WTC11 (cell line): ENCODE data around the gene RGS12. TPM values are rescaled to one million over a fixed set of nuclear protein-coding genes. Genes with fewer than 3 reads are reported as not detected.

Source experiments
- ATAC-seq: fragments of 200-7000 bp; cut with Tn5 transposase; 2 replicates; pipeline ENCODE4 v1.10.0; 2021; ENCODE audit warnings: mild to moderate bottlenecking, moderate library complexity
- CTCF ChIA-PET: fragments of 300-600 bp; sonication (Branson Sonifier 250); formaldehyde crosslinking; loops from one replicate; lab custom pipeline; 2021; ENCODE audit warnings: antibody characterized with exemption; lab: Charles Lee
- POLR2A ChIA-PET: fragments of 350-600 bp; sonication (Branson Sonifier 250); formaldehyde crosslinking; loops from one replicate; lab custom pipeline; 2021; ENCODE audit warnings: antibody characterized with exemption; lab: Charles Lee
- DNase-seq: peaks from one replicate; pipeline ENCODE4 v3.0.0; 2021; ENCODE audit warnings: low spot score
- H3K27ac Mint-ChIP-seq: 2 replicates; pipeline ENCODE4 v1.8.0; 2021; ENCODE audit warnings: mixed read lengths
- H3K27me3 Mint-ChIP-seq: 2 replicates; pipeline ENCODE4 v1.8.0; 2021; ENCODE audit warnings: low read depth, mild to moderate bottlenecking, moderate library complexity, mixed read lengths
- H3K36me3 Mint-ChIP-seq: 2 replicates; pipeline ENCODE4 v1.8.0; 2021; ENCODE audit warnings: mixed read lengths
- H3K4me1 Mint-ChIP-seq: 2 replicates; pipeline ENCODE4 v1.8.0; 2022; ENCODE audit warnings: mixed read lengths
- H3K4me3 Mint-ChIP-seq: 2 replicates; pipeline ENCODE4 v1.8.0; 2021; ENCODE audit warnings: mild to moderate bottlenecking, moderate library complexity, mixed read lengths
- H3K9me3 Mint-ChIP-seq: 2 replicates; pipeline ENCODE4 v1.8.0; 2021; ENCODE audit warnings: mixed read lengths
- FOXJ3 ChIP-seq: sonication (generic); formaldehyde crosslinking; IDR thresholded peaks from 2 replicates; pipeline ENCODE4 v1.9.0; 2021; ENCODE audit warnings: missing genetic modification reagents, mild to moderate bottlenecking, borderline replicate concordance
- GABPB1 ChIP-seq: sonication (generic); formaldehyde crosslinking; IDR thresholded peaks from 2 replicates; pipeline ENCODE4 v1.8.1; 2023; ENCODE audit warnings: mild to moderate bottlenecking, missing genetic modification reagents
- GRHL2 ChIP-seq: fragments of 250-450 bp; sonication (Bioruptor Pico); IDR thresholded peaks from 2 replicates; pipeline ENCODE4 v1.8.0; 2022; ENCODE audit warnings: mild to moderate bottlenecking, moderate library complexity; ENCODE audit not compliant: insufficient replicate concordance, severe bottlenecking
- IRF2 ChIP-seq: sonication (generic); formaldehyde crosslinking; IDR thresholded peaks from 2 replicates; pipeline ENCODE4 v1.8.0; 2022; ENCODE audit warnings: low read depth, missing genetic modification reagents, borderline replicate concordance
- JUN ChIP-seq: sonication (generic); formaldehyde crosslinking; IDR thresholded peaks from 2 replicates; pipeline ENCODE4 v1.8.0; 2023; ENCODE audit warnings: mild to moderate bottlenecking, missing genetic modification reagents
- KAT7 ChIP-seq: sonication (generic); formaldehyde crosslinking; IDR thresholded peaks from 2 replicates; pipeline ENCODE4 v1.8.1; 2023; ENCODE audit warnings: missing genetic modification reagents, mild to moderate bottlenecking, borderline replicate concordance
- NFATC4 ChIP-seq: fragments of 250-450 bp; sonication (Bioruptor Pico); IDR thresholded peaks from 2 replicates; pipeline ENCODE4 v1.9.0; 2021; ENCODE audit warnings: mild to moderate bottlenecking
- NR1H2 ChIP-seq: sonication (generic); formaldehyde crosslinking; IDR thresholded peaks from 2 replicates; pipeline ENCODE4 v1.9.0; 2021; ENCODE audit warnings: mild to moderate bottlenecking, moderate library complexity, missing genetic modification reagents
- RORB ChIP-seq: fragments of 250-450 bp; sonication (Bioruptor Pico); IDR thresholded peaks from 2 replicates; pipeline ENCODE4 v1.9.0; 2021; ENCODE audit warnings: mild to moderate bottlenecking
- SP1 ChIP-seq: sonication (generic); formaldehyde crosslinking; conservative IDR thresholded peaks from 2 replicates; pipeline ENCODE4 v1.8.1; 2022; ENCODE audit warnings: missing genetic modification reagents
- total RNA-seq: library from RNA; stranded (reverse); gene quantifications from 3 replicates; pipeline ENCODE4 v1.2.3, GENCODE V29; 2021
- TF ChIP-seq, protein P1 (sequence below): sonication (generic); formaldehyde crosslinking; IDR thresholded peaks from 2 replicates; pipeline ENCODE4 v1.8.1; 2022; ENCODE audit warnings: missing genetic modification reagents, borderline replicate concordance
- TF ChIP-seq, protein P2 (sequence below): sonication (generic); formaldehyde crosslinking; IDR thresholded peaks from 2 replicates; pipeline ENCODE4 v1.8.0; 2022; ENCODE audit warnings: mild to moderate bottlenecking, missing genetic modification reagents
- TF ChIP-seq, protein P3 (sequence below): fragments of 200-600 bp; IDR thresholded peaks from 2 replicates; pipeline ENCODE4 v1.8.0; 2022; ENCODE audit warnings: antibody characterized with exemption
- TF ChIP-seq, protein P4 (sequence below): sonication (generic); formaldehyde crosslinking; conservative IDR thresholded peaks from 2 replicates; pipeline ENCODE4 v1.8.1; 2022; ENCODE audit warnings: mild to moderate bottlenecking, missing genetic modification reagents
- TF ChIP-seq, protein P5 (sequence below): fragments of 250-450 bp; sonication (Bioruptor Pico); IDR thresholded peaks from 2 replicates; pipeline ENCODE4 v1.9.0; 2021; ENCODE audit warnings: mild to moderate bottlenecking, borderline replicate concordance
- TF ChIP-seq, protein P6 (sequence below): sonication (generic); formaldehyde crosslinking; IDR thresholded peaks from 2 replicates; pipeline ENCODE4 v1.8.0; 2022; ENCODE audit warnings: mild to moderate bottlenecking, missing genetic modification reagents
- TF ChIP-seq, protein P7 (sequence below): sonication (generic); formaldehyde crosslinking; conservative IDR thresholded peaks from 2 replicates; pipeline ENCODE4 v1.8.1; 2023; ENCODE audit warnings: mild to moderate bottlenecking, low read depth, missing genetic modification reagents, moderate library complexity

Gene RGS12
- total RNA-seq, 1 experiment from 2014 or later, result 21.0 TPM

DNA sequence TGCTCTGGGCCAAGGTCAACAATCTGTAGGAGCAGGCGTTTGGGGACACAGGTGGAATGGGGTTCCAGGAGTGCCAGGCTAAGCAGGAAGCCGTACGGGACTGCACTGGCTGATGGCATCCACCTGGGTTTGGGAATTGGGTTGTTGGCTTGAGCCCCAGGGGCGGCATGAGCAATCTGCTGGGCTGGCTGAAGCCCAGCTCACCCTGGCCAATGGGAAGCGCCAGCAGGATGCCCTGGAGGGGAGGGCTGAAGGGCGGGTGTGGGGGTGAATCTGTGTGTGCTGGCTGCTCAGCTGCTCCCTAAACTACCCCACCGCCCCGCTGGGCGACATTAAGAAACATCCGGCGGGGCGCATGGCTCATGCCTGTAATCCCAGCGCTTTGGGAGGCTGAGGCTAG, 8.9 kb upstream of the RGS12 start:
- no peak for TF ChIP-seq SP1 (CRISPR knock-in tag)
- TF ChIP-seq, protein P1, sequence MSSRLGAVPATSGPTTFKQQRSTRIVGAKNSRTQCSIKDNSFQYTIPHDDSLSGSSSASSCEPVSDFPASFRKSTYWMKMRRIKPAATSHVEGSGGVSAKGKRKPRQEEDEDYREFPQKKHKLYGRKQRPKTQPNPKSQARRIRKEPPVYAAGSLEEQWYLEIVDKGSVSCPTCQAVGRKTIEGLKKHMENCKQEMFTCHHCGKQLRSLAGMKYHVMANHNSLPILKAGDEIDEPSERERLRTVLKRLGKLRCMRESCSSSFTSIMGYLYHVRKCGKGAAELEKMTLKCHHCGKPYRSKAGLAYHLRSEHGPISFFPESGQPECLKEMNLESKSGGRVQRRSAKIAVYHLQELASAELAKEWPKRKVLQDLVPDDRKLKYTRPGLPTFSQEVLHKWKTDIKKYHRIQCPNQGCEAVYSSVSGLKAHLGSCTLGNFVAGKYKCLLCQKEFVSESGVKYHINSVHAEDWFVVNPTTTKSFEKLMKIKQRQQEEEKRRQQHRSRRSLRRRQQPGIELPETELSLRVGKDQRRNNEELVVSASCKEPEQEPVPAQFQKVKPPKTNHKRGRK (CRISPR knock-in tag), result no peak
- TF ChIP-seq, protein P2, sequence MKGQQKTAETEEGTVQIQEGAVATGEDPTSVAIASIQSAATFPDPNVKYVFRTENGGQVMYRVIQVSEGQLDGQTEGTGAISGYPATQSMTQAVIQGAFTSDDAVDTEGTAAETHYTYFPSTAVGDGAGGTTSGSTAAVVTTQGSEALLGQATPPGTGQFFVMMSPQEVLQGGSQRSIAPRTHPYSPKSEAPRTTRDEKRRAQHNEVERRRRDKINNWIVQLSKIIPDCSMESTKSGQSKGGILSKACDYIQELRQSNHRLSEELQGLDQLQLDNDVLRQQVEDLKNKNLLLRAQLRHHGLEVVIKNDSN (CRISPR knock-in tag), result no peak
- TF ChIP-seq, protein P3, sequence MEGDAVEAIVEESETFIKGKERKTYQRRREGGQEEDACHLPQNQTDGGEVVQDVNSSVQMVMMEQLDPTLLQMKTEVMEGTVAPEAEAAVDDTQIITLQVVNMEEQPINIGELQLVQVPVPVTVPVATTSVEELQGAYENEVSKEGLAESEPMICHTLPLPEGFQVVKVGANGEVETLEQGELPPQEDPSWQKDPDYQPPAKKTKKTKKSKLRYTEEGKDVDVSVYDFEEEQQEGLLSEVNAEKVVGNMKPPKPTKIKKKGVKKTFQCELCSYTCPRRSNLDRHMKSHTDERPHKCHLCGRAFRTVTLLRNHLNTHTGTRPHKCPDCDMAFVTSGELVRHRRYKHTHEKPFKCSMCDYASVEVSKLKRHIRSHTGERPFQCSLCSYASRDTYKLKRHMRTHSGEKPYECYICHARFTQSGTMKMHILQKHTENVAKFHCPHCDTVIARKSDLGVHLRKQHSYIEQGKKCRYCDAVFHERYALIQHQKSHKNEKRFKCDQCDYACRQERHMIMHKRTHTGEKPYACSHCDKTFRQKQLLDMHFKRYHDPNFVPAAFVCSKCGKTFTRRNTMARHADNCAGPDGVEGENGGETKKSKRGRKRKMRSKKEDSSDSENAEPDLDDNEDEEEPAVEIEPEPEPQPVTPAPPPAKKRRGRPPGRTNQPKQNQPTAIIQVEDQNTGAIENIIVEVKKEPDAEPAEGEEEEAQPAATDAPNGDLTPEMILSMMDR, result no peak
- no peak for TF ChIP-seq GABPB1 (CRISPR knock-in tag)
- TF ChIP-seq GRHL2 (CRISPR knock-in tag), result no peak
- no peak overlapping the region for H3K27ac Mint-ChIP-seq
- H3K36me3 Mint-ChIP-seq, result peaks cover 9% of the 10 kb centered on the region
- H3K4me1 Mint-ChIP-seq, result no peaks in the 10 kb centered on the region
- H3K27me3 Mint-ChIP-seq, result peaks cover 5% of the 10 kb centered on the region
- no peak overlapping the region for H3K4me3 Mint-ChIP-seq
- DNase-seq (peak; percentile 9), ATAC-seq (no peak)
- ChIA-PET POLR2A (no interaction called here), CTCF (no interaction called here)
- peaks cover 18% of the 10 kb centered on the region for H3K9me3 Mint-ChIP-seq

DNA sequence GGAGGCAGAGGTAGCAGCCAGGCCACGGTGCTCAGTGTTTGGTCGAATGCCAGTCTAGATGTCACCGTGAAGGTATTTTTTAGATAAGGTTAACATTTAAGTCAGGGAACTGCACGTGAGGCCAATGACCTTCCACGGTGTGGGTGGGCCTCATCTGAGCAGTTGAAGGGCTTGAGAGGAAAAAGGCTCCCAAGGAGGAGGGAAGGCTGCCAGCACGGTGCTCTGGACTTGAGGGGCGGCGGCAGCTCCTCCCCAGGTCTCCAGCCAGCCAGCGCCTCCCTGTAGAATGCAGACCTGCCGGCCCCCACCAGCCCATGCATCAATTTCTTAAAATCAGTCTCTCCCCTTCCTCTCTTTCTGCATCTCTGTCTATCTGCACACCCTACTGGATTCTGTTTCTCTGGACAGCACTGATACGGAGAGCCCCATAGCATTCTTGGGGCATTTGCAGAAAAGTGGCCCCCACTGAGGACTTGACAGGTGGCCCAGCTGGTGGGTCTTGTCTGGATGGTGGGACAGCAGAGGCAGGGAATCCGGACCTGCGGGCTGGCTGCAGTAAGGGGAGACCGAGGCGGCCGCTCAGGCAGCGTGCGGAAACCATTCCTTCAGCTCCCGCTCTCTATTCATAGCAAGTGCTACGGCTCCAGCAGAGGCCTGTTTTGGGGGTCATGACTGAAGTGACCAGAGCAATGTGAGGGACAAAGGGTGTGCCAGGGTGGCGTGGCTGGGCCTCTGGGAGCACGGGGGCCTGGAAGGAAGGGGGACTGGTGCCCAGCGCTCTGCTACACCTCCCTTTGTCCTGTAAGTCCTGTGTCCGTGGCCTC, 7.9 kb upstream of the RGS12 start:
- H3K9me3 Mint-ChIP-seq, result peaks cover 13% of the 10 kb centered on the region
- no peak overlapping the region for H3K27ac Mint-ChIP-seq
- peaks cover 9% of the 10 kb centered on the region for H3K36me3 Mint-ChIP-seq
- H3K27me3 Mint-ChIP-seq, result peaks cover 7% of the 10 kb centered on the region
- no peak for ATAC-seq
- H3K4me3 Mint-ChIP-seq, result no peak overlapping the region
- DNase-seq, result peak; percentile 4
- CTCF ChIA-PET, result interaction anchor here (1.2 kb wide), 2 partner anchors 34 to 196 kb away, joined by 4 read pairs; no protein-coding TSS in a partner anchor
- no peaks in the 10 kb centered on the region for H3K4me1 Mint-ChIP-seq
- POLR2A ChIA-PET, result no interaction called here
- TF ChIP-seq JUN (no peak), KAT7 (CRISPR knock-in tag) (no peak), NFATC4 (no peak), GABPB1 (CRISPR knock-in tag) (no peak), NR1H2 (no peak), RORB (CRISPR knock-in tag) (no peak), FOXJ3 (no peak), IRF2 (CRISPR knock-in tag) (no peak)
- TF ChIP-seq, protein P4, sequence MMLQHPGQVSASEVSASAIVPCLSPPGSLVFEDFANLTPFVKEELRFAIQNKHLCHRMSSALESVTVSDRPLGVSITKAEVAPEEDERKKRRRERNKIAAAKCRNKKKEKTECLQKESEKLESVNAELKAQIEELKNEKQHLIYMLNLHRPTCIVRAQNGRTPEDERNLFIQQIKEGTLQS (CRISPR knock-in tag), result no peak
- TF ChIP-seq, protein P1 (CRISPR knock-in tag), result no peak
- TF ChIP-seq, protein P5, sequence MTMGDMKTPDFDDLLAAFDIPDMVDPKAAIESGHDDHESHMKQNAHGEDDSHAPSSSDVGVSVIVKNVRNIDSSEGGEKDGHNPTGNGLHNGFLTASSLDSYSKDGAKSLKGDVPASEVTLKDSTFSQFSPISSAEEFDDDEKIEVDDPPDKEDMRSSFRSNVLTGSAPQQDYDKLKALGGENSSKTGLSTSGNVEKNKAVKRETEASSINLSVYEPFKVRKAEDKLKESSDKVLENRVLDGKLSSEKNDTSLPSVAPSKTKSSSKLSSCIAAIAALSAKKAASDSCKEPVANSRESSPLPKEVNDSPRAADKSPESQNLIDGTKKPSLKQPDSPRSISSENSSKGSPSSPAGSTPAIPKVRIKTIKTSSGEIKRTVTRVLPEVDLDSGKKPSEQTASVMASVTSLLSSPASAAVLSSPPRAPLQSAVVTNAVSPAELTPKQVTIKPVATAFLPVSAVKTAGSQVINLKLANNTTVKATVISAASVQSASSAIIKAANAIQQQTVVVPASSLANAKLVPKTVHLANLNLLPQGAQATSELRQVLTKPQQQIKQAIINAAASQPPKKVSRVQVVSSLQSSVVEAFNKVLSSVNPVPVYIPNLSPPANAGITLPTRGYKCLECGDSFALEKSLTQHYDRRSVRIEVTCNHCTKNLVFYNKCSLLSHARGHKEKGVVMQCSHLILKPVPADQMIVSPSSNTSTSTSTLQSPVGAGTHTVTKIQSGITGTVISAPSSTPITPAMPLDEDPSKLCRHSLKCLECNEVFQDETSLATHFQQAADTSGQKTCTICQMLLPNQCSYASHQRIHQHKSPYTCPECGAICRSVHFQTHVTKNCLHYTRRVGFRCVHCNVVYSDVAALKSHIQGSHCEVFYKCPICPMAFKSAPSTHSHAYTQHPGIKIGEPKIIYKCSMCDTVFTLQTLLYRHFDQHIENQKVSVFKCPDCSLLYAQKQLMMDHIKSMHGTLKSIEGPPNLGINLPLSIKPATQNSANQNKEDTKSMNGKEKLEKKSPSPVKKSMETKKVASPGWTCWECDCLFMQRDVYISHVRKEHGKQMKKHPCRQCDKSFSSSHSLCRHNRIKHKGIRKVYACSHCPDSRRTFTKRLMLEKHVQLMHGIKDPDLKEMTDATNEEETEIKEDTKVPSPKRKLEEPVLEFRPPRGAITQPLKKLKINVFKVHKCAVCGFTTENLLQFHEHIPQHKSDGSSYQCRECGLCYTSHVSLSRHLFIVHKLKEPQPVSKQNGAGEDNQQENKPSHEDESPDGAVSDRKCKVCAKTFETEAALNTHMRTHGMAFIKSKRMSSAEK, result no peak
- TF ChIP-seq, protein P6, sequence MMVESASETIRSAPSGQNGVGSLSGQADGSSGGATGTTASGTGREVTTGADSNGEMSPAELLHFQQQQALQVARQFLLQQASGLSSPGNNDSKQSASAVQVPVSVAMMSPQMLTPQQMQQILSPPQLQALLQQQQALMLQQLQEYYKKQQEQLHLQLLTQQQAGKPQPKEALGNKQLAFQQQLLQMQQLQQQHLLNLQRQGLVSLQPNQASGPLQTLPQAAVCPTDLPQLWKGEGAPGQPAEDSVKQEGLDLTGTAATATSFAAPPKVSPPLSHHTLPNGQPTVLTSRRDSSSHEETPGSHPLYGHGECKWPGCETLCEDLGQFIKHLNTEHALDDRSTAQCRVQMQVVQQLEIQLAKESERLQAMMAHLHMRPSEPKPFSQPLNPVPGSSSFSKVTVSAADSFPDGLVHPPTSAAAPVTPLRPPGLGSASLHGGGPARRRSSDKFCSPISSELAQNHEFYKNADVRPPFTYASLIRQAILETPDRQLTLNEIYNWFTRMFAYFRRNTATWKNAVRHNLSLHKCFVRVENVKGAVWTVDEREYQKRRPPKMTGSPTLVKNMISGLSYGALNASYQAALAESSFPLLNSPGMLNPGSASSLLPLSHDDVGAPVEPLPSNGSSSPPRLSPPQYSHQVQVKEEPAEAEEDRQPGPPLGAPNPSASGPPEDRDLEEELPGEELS (CRISPR knock-in tag), result no peak
- TF ChIP-seq, protein P7, sequence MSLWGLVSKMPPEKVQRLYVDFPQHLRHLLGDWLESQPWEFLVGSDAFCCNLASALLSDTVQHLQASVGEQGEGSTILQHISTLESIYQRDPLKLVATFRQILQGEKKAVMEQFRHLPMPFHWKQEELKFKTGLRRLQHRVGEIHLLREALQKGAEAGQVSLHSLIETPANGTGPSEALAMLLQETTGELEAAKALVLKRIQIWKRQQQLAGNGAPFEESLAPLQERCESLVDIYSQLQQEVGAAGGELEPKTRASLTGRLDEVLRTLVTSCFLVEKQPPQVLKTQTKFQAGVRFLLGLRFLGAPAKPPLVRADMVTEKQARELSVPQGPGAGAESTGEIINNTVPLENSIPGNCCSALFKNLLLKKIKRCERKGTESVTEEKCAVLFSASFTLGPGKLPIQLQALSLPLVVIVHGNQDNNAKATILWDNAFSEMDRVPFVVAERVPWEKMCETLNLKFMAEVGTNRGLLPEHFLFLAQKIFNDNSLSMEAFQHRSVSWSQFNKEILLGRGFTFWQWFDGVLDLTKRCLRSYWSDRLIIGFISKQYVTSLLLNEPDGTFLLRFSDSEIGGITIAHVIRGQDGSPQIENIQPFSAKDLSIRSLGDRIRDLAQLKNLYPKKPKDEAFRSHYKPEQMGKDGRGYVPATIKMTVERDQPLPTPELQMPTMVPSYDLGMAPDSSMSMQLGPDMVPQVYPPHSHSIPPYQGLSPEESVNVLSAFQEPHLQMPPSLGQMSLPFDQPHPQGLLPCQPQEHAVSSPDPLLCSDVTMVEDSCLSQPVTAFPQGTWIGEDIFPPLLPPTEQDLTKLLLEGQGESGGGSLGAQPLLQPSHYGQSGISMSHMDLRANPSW (CRISPR knock-in tag), result no peak
